Activated CD8-positive, alpha-beta T cell treated with anti-CD3 and anti-CD28 coated beads, Interleukin-2, amount 10 ng/mL, durations not matched to agents 7 days and 5 days (primary cell): ENCODE data around the gene RBM8A. TPM values are rescaled to one million over a fixed set of nuclear protein-coding genes. Genes with fewer than 3 reads are reported as not detected.

Source experiments
- ATAC-seq: fragments of 150-1000 bp; cut with Tn5 transposase; one replicate; pipeline ENCODE4 v1.10.0; 2021; ENCODE audit warnings: moderate library complexity
- CTCF ChIA-PET: fragments of 350-600 bp; sonication (Branson Sonifier 250); formaldehyde crosslinking; loops from one replicate; lab custom pipeline; 2021; ENCODE audit warnings: antibody characterized with exemption; lab: Charles Lee
- POLR2A ChIA-PET: fragments of 350-600 bp; sonication (Branson Sonifier 250); formaldehyde crosslinking; loops from one replicate; lab custom pipeline; 2021; ENCODE audit warnings: antibody characterized with exemption; lab: Charles Lee
- DNase-seq: peaks from one replicate; pipeline ENCODE4 v3.0.0-alpha.2; 2020
- H3K27ac Mint-ChIP-seq: one replicate; pipeline ENCODE4 v1.8.0; 2021; ENCODE audit warnings: mild to moderate bottlenecking, mixed read lengths
- H3K27me3 Mint-ChIP-seq: one replicate; pipeline ENCODE4 v1.8.0; 2021; ENCODE audit warnings: low read depth, mixed read lengths
- H3K36me3 Mint-ChIP-seq: one replicate; pipeline ENCODE4 v1.8.0; 2021; ENCODE audit warnings: low read depth, mixed read lengths
- H3K4me1 Mint-ChIP-seq: one replicate; pipeline ENCODE4 v1.8.0; 2021; ENCODE audit warnings: low read depth, mixed read lengths
- H3K4me3 Mint-ChIP-seq: one replicate; pipeline ENCODE4 v1.8.0; 2021; ENCODE audit warnings: mild to moderate bottlenecking, mixed read lengths
- H3K9me3 Mint-ChIP-seq: one replicate; pipeline ENCODE4 v1.8.0; 2022; ENCODE audit warnings: mixed read lengths; ENCODE audit not compliant: insufficient read depth
- total RNA-seq, 2 experiments: library from RNA; stranded (reverse); gene quantifications; one replicate each; pipeline ENCODE4 v1.2.3, GENCODE V29; 2021

Gene RBM8A
- total RNA-seq, 2 experiments from 2014 or later, result 202 to 204 TPM

GRCh38 chr1:145917595-145917994, 9.7 kb downstream of the RBM8A start:
- H3K4me1 Mint-ChIP-seq, result peaks cover 34% of the 10 kb centered on the region
- H3K9me3 Mint-ChIP-seq, result no peaks in the 10 kb centered on the region
- H3K27me3 Mint-ChIP-seq, result no peaks in the 10 kb centered on the region
- CTCF ChIA-PET, result interaction anchor here (1.5 to 2.5 kb wide), 3 partner anchors 41 to 72 kb away, joined by 3 to 15 read pairs (median 12); partner anchors contain the start of genes LIX1L, NUDT17 and PIAS3
- DNase-seq (no peak), ATAC-seq (no peak)
- peaks cover 27% of the 10 kb centered on the region for H3K36me3 Mint-ChIP-seq
- peak overlapping the region; percentile 92 for H3K4me3 Mint-ChIP-seq
- POLR2A ChIA-PET, result interaction anchor here (1.6 to 2.7 kb wide), 5 partner anchors 10 to 79 kb away, joined by 5 to 36 read pairs (median 12); partner anchors contain the start of genes ANKRD34A, PIAS3, POLR3GL and RBM8A
- peak overlapping the region; percentile 99 for H3K27ac Mint-ChIP-seq

GRCh38 chr1:145916745-145917144, 10.5 kb downstream of the RBM8A start:
- DNase-seq (no peak), ATAC-seq (no peak)
- Mint-ChIP-seq H3K4me1 (peaks cover 34% of the 10 kb centered on the region), H3K9me3 (no peaks in the 10 kb centered on the region), H3K4me3 (peak overlapping the region; percentile 57), H3K27me3 (no peaks in the 10 kb centered on the region), H3K36me3 (peaks cover 32% of the 10 kb centered on the region), H3K27ac (peak overlapping the region; percentile 22)
- CTCF ChIA-PET, result interaction anchor here (1.0 to 2.0 kb wide), 5 partner anchors 11 to 71 kb away, joined by 3 to 10 read pairs (median 5); partner anchors contain the start of genes LIX1L, NUDT17 and RBM8A
- POLR2A ChIA-PET, result no interaction called here

- POLR2A ChIA-PET, result interaction anchor here (1.5 kb wide), 1 partner anchor 11 kb away, joined by 4 read pairs; no protein-coding TSS in a partner anchor
- H3K4me1 Mint-ChIP-seq, result peaks cover 14% of the 10 kb centered on the region
- H3K4me3 Mint-ChIP-seq, result no peak overlapping the region
- CTCF ChIA-PET, result interaction anchor here (0.9 to 2.0 kb wide), 3 partner anchors 10 to 65 kb away, joined by 3 to 10 read pairs (median 3); no protein-coding TSS in a partner anchor
- H3K36me3 Mint-ChIP-seq, result peaks cover 43% of the 10 kb centered on the region
- H3K27me3 Mint-ChIP-seq, result no peaks in the 10 kb centered on the region
- H3K9me3 Mint-ChIP-seq, result no peaks in the 10 kb centered on the region
- no peak overlapping the region for H3K27ac Mint-ChIP-seq
- no peak for ATAC-seq
- no peak for DNase-seq
These were observed 15.1 kb downstream of the RBM8A start for GRCh38 chr1:145912128-145912641.

- POLR2A ChIA-PET, result interaction anchor here (0.7 kb wide), 1 partner anchor 19 kb away, joined by 3 read pairs; the partner anchor contains the start of gene RBM8A
- H3K4me3 Mint-ChIP-seq, result no peak overlapping the region
- DNase-seq, result no peak
- H3K27me3 Mint-ChIP-seq, result no peaks in the 10 kb centered on the region
- ATAC-seq, result no peak
- no peak overlapping the region for H3K27ac Mint-ChIP-seq
- H3K9me3 Mint-ChIP-seq, result no peaks in the 10 kb centered on the region
- H3K36me3 Mint-ChIP-seq, result peaks cover 23% of the 10 kb centered on the region
- peaks cover 7% of the 10 kb centered on the region for H3K4me1 Mint-ChIP-seq
- CTCF ChIA-PET, result interaction anchor here (0.8 to 4.6 kb wide), 8 partner anchors 9 to 63 kb away, joined by 3 to 46 read pairs (median 5); partner anchors contain the start of genes ANKRD34A, NUDT17, PIAS3 and POLR3GL
These were observed 18.6 kb downstream of the RBM8A start for GRCh38 chr1:145908653-145909052.

GRCh38 chr1:145906954-145907753, 20.1 kb downstream of the RBM8A start:
- Mint-ChIP-seq H3K27me3 (no peaks in the 10 kb centered on the region), H3K4me1 (peaks cover 7% of the 10 kb centered on the region), H3K4me3 (no peak overlapping the region), H3K9me3 (no peaks in the 10 kb centered on the region), H3K36me3 (peaks cover 17% of the 10 kb centered on the region), H3K27ac (no peak overlapping the region)
- ChIA-PET CTCF (interaction anchor here (1.1 to 4.6 kb wide), 7 partner anchors 12 to 62 kb away, joined by 3 to 46 read pairs (median 19); partner anchors contain the start of genes NUDT17 and PIAS3), POLR2A (no interaction called here)
- no peak for DNase-seq
- ATAC-seq, result no peak

- CTCF ChIA-PET, result interaction anchor here (1.9 to 2.2 kb wide), 2 partner anchors 9 to 56 kb away, joined by 6 to 8 read pairs; partner anchors contain the start of gene NUDT17
- POLR2A ChIA-PET, result no interaction called here
- H3K36me3 Mint-ChIP-seq, result no peaks in the 10 kb centered on the region
These were observed 25.8 kb downstream of the RBM8A start for GRCh38 chr1:145901312-145902021.

GRCh38 chr1:145898756-145899155, 28.5 kb downstream of the RBM8A start:
- Mint-ChIP-seq H3K4me3 (no peak overlapping the region), H3K27me3 (no peaks in the 10 kb centered on the region), H3K9me3 (no peaks in the 10 kb centered on the region), H3K4me1 (no peaks in the 10 kb centered on the region), H3K27ac (no peak overlapping the region), H3K36me3 (no peaks in the 10 kb centered on the region)
- DNase-seq (no peak), ATAC-seq (no peak)
- ChIA-PET POLR2A (no interaction called here), CTCF (interaction anchor here (1.5 kb wide), 1 partner anchor 10 kb away, joined by 4 read pairs; no protein-coding TSS in a partner anchor)

More at GRCh38 chr1:145901312-145902021, 25.8 kb downstream of the RBM8A start:
- Mint-ChIP-seq H3K4me3 (no peak overlapping the region), H3K4me1 (no peaks in the 10 kb centered on the region), H3K27ac (no peak overlapping the region), H3K9me3 (no peaks in the 10 kb centered on the region), H3K27me3 (no peaks in the 10 kb centered on the region)
- DNase-seq (no peak), ATAC-seq (no peak)

GRCh38 chr1:145897969-145898368, 29.3 kb downstream of the RBM8A start:
- Mint-ChIP-seq H3K9me3 (no peaks in the 10 kb centered on the region), H3K27ac (no peak overlapping the region), H3K4me1 (no peaks in the 10 kb centered on the region), H3K4me3 (no peak overlapping the region), H3K36me3 (no peaks in the 10 kb centered on the region), H3K27me3 (no peaks in the 10 kb centered on the region)
- ATAC-seq, result no peak
- no peak for DNase-seq
- ChIA-PET CTCF (interaction anchor here (1.5 kb wide), 1 partner anchor 11 kb away, joined by 4 read pairs; no protein-coding TSS in a partner anchor), POLR2A (no interaction called here)

GRCh38 chr1:145895471-145895870, 31.8 kb downstream of the RBM8A start:
- no peak overlapping the region for H3K4me3 Mint-ChIP-seq
- CTCF ChIA-PET, result interaction anchor here (1.0 to 2.2 kb wide), 5 partner anchors 9 to 82 kb away, joined by 3 to 12 read pairs (median 4); partner anchors contain the start of genes ITGA10 and NUDT17
- no peaks in the 10 kb centered on the region for H3K36me3 Mint-ChIP-seq
- DNase-seq, result no peak
- H3K9me3 Mint-ChIP-seq, result no peaks in the 10 kb centered on the region
- no peak overlapping the region for H3K27ac Mint-ChIP-seq
- POLR2A ChIA-PET, result interaction anchor here (1.2 kb wide), 1 partner anchor 12 kb away, joined by 3 read pairs; no protein-coding TSS in a partner anchor
- no peak for ATAC-seq
- no peaks in the 10 kb centered on the region for H3K27me3 Mint-ChIP-seq
- H3K4me1 Mint-ChIP-seq, result no peaks in the 10 kb centered on the region

GRCh38 chr1:145893306-145894055, 33.8 kb downstream of the RBM8A start:
- Mint-ChIP-seq H3K9me3 (no peaks in the 10 kb centered on the region), H3K27me3 (no peaks in the 10 kb centered on the region), H3K36me3 (no peaks in the 10 kb centered on the region), H3K27ac (no peak overlapping the region), H3K4me1 (no peaks in the 10 kb centered on the region), H3K4me3 (no peak overlapping the region)
- ChIA-PET CTCF (interaction anchor here (0.7 to 4.7 kb wide), 18 partner anchors 9 to 124 kb away, joined by 3 to 41 read pairs (median 8); partner anchors contain the start of genes ITGA10, LIX1L, NUDT17 and PEX11B), POLR2A (no interaction called here)
- ATAC-seq (no peak), DNase-seq (no peak)
